WTC11 (cell line): ENCODE measurements around the gene WNT5A. TPM values are rescaled to one million over a fixed set of nuclear protein-coding genes. Genes with fewer than 3 reads are reported as not detected.

Source experiments
- ATAC-seq: fragments of 200-7000 bp; cut with Tn5 transposase; 2 replicates; pipeline ENCODE4 v1.10.0; 2021; ENCODE audit warnings: mild to moderate bottlenecking, moderate library complexity
- CTCF ChIA-PET: fragments of 300-600 bp; sonication (Branson Sonifier 250); formaldehyde crosslinking; loops from one replicate; lab custom pipeline; 2021; ENCODE audit warnings: antibody characterized with exemption; lab: Charles Lee
- POLR2A ChIA-PET: fragments of 350-600 bp; sonication (Branson Sonifier 250); formaldehyde crosslinking; loops from one replicate; lab custom pipeline; 2021; ENCODE audit warnings: antibody characterized with exemption; lab: Charles Lee
- DNase-seq: peaks from one replicate; pipeline ENCODE4 v3.0.0; 2021; ENCODE audit warnings: low spot score
- H3K27ac Mint-ChIP-seq: 2 replicates; pipeline ENCODE4 v1.8.0; 2021; ENCODE audit warnings: mixed read lengths
- H3K27me3 Mint-ChIP-seq: 2 replicates; pipeline ENCODE4 v1.8.0; 2021; ENCODE audit warnings: low read depth, mild to moderate bottlenecking, moderate library complexity, mixed read lengths
- H3K36me3 Mint-ChIP-seq: 2 replicates; pipeline ENCODE4 v1.8.0; 2021; ENCODE audit warnings: mixed read lengths
- H3K4me1 Mint-ChIP-seq: 2 replicates; pipeline ENCODE4 v1.8.0; 2022; ENCODE audit warnings: mixed read lengths
- H3K4me3 Mint-ChIP-seq: 2 replicates; pipeline ENCODE4 v1.8.0; 2021; ENCODE audit warnings: mild to moderate bottlenecking, moderate library complexity, mixed read lengths
- H3K9me3 Mint-ChIP-seq: 2 replicates; pipeline ENCODE4 v1.8.0; 2021; ENCODE audit warnings: mixed read lengths
- AFF4 ChIP-seq: sonication (generic); formaldehyde crosslinking; IDR thresholded peaks from 2 replicates; pipeline ENCODE4 v1.8.1; 2023; ENCODE audit warnings: mild to moderate bottlenecking, missing genetic modification reagents, borderline replicate concordance
- ETV6 ChIP-seq: sonication (generic); formaldehyde crosslinking; IDR thresholded peaks from 2 replicates; pipeline ENCODE4 v1.8.1; 2022; ENCODE audit warnings: mild to moderate bottlenecking, missing genetic modification reagents
- GRHL2 ChIP-seq: fragments of 250-450 bp; sonication (Bioruptor Pico); IDR thresholded peaks from 2 replicates; pipeline ENCODE4 v1.8.0; 2022; ENCODE audit warnings: mild to moderate bottlenecking, moderate library complexity; ENCODE audit not compliant: insufficient replicate concordance, severe bottlenecking
- GTF2I ChIP-seq: fragments of 250-450 bp; sonication (Bioruptor Pico); conservative IDR thresholded peaks from 2 replicates; pipeline ENCODE4 v1.4.0; 2021; ENCODE audit warnings: mild to moderate bottlenecking
- HMGXB4 ChIP-seq: sonication (generic); formaldehyde crosslinking; IDR thresholded peaks from 2 replicates; pipeline ENCODE4 v1.8.1; 2023; ENCODE audit warnings: mild to moderate bottlenecking, moderate library complexity, missing genetic modification reagents
- JUN ChIP-seq: sonication (generic); formaldehyde crosslinking; IDR thresholded peaks from 2 replicates; pipeline ENCODE4 v1.8.0; 2023; ENCODE audit warnings: mild to moderate bottlenecking, missing genetic modification reagents
- MAX ChIP-seq: sonication (generic); formaldehyde crosslinking; IDR thresholded peaks from 2 replicates; pipeline ENCODE4 v1.8.0; 2022; ENCODE audit warnings: mild to moderate bottlenecking, missing genetic modification reagents
- MYBL2 ChIP-seq: sonication (generic); formaldehyde crosslinking; IDR thresholded peaks from 2 replicates; pipeline ENCODE4 v1.8.1; 2023; ENCODE audit warnings: mild to moderate bottlenecking, moderate library complexity, missing genetic modification reagents
- NFATC4 ChIP-seq: fragments of 250-450 bp; sonication (Bioruptor Pico); IDR thresholded peaks from 2 replicates; pipeline ENCODE4 v1.9.0; 2021; ENCODE audit warnings: mild to moderate bottlenecking
- NFYB ChIP-seq: sonication (generic); formaldehyde crosslinking; conservative IDR thresholded peaks from 2 replicates; pipeline ENCODE4 v1.8.0; 2022; ENCODE audit warnings: low read depth, missing genetic modification reagents
- SMAD4 ChIP-seq: sonication (generic); formaldehyde crosslinking; IDR thresholded peaks from 2 replicates; pipeline ENCODE4 v1.8.0; 2022; ENCODE audit warnings: mild to moderate bottlenecking, missing genetic modification reagents
- SP1 ChIP-seq: sonication (generic); formaldehyde crosslinking; conservative IDR thresholded peaks from 2 replicates; pipeline ENCODE4 v1.8.1; 2022; ENCODE audit warnings: missing genetic modification reagents
- TCF7 ChIP-seq: sonication (generic); formaldehyde crosslinking; IDR thresholded peaks from 2 replicates; pipeline ENCODE4 v1.8.0; 2022; ENCODE audit warnings: mild to moderate bottlenecking, low read depth, missing genetic modification reagents, moderate library complexity
- ZBTB21 ChIP-seq: sonication (generic); formaldehyde crosslinking; IDR thresholded peaks from 2 replicates; pipeline ENCODE4 v1.8.1; 2023; ENCODE audit warnings: mild to moderate bottlenecking, missing genetic modification reagents, borderline replicate concordance
- ZMAT4 ChIP-seq: fragments of 250-450 bp; sonication (Bioruptor Pico); IDR thresholded peaks from 2 replicates; pipeline ENCODE4 v1.9.0; 2021; ENCODE audit warnings: mild to moderate bottlenecking
- ZNF281 ChIP-seq: sonication (generic); formaldehyde crosslinking; IDR thresholded peaks from 2 replicates; pipeline ENCODE4 v1.8.0; 2023; ENCODE audit warnings: mild to moderate bottlenecking, missing genetic modification reagents
- ZNF396 ChIP-seq: fragments of 250-450 bp; sonication (Bioruptor Pico); IDR thresholded peaks from 2 replicates; pipeline ENCODE4 v1.8.0; 2021; ENCODE audit warnings: mild to moderate bottlenecking, moderate library complexity, borderline replicate concordance
- ZNF671 ChIP-seq: fragments of 250-450 bp; sonication (Bioruptor Pico); IDR thresholded peaks from 2 replicates; pipeline ENCODE4 v1.8.0; 2021; ENCODE audit warnings: mild to moderate bottlenecking
- total RNA-seq: library from RNA; stranded (reverse); gene quantifications from 3 replicates; pipeline ENCODE4 v1.2.3, GENCODE V29; 2021
- TF ChIP-seq, protein P1 (sequence below): sonication (generic); formaldehyde crosslinking; IDR thresholded peaks from 2 replicates; pipeline ENCODE4 v1.8.1; 2022; ENCODE audit warnings: missing genetic modification reagents, borderline replicate concordance
- TF ChIP-seq, protein P2 (sequence below): sonication (generic); formaldehyde crosslinking; IDR thresholded peaks from 2 replicates; pipeline ENCODE4 v1.8.1; 2023; ENCODE audit warnings: mild to moderate bottlenecking, missing genetic modification reagents, moderate library complexity

WNT5A gene
- total RNA-seq, 1 experiment from 2014 or later, result 10.6 TPM

DNA sequence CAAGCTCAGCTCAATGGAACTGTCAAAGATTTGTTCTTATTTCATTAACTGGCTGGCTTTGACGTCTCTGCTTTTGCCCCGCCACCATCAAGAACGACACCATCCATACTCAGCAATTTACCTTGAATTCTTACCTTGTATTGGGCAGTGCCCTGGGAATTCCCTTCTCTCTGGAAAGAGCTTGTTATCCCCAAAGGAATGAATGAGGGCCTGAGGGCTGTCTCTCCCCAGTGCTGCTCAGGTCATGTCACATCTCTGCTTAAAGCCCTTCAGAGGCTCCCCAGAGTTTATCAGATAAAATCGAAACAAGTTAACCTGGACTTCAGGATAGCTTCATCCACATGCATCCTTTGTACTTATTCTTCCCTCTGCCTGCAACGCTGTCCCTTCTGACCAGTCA lies 5.9 kb upstream of the WNT5A start:
- Mint-ChIP-seq H3K9me3 (no peaks in the 10 kb centered on the region), H3K4me1 (peaks cover 17% of the 10 kb centered on the region), H3K27me3 (peaks cover 51% of the 10 kb centered on the region), H3K4me3 (no peak overlapping the region), H3K36me3 (no peaks in the 10 kb centered on the region), H3K27ac (no peak overlapping the region)
- DNase-seq, result no peak
- no peak for ATAC-seq
- ChIA-PET CTCF (no interaction called here), POLR2A (no interaction called here)
- TF ChIP-seq, protein P1, sequence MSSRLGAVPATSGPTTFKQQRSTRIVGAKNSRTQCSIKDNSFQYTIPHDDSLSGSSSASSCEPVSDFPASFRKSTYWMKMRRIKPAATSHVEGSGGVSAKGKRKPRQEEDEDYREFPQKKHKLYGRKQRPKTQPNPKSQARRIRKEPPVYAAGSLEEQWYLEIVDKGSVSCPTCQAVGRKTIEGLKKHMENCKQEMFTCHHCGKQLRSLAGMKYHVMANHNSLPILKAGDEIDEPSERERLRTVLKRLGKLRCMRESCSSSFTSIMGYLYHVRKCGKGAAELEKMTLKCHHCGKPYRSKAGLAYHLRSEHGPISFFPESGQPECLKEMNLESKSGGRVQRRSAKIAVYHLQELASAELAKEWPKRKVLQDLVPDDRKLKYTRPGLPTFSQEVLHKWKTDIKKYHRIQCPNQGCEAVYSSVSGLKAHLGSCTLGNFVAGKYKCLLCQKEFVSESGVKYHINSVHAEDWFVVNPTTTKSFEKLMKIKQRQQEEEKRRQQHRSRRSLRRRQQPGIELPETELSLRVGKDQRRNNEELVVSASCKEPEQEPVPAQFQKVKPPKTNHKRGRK (CRISPR knock-in tag), result no peak
- TF ChIP-seq, protein P2, sequence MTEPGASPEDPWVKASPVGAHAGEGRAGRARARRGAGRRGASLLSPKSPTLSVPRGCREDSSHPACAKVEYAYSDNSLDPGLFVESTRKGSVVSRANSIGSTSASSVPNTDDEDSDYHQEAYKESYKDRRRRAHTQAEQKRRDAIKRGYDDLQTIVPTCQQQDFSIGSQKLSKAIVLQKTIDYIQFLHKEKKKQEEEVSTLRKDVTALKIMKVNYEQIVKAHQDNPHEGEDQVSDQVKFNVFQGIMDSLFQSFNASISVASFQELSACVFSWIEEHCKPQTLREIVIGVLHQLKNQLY (CRISPR knock-in tag), result no peak
- no peak for TF ChIP-seq SMAD4 (CRISPR knock-in tag)
- TF ChIP-seq ZNF671 (CRISPR knock-in tag), result no peak
- TF ChIP-seq MAX (CRISPR knock-in tag), result no peak
- TF ChIP-seq ZNF396, result no peak
- no peak for TF ChIP-seq ZMAT4 (CRISPR knock-in tag)
- TF ChIP-seq TCF7 (CRISPR knock-in tag), result no peak
- TF ChIP-seq AFF4, result no peak
- TF ChIP-seq MYBL2 (CRISPR knock-in tag), result no peak
- no peak for TF ChIP-seq ZNF281 (CRISPR knock-in tag)
- no peak for TF ChIP-seq GTF2I (CRISPR knock-in tag)
- TF ChIP-seq JUN (CRISPR knock-in tag), result no peak
- TF ChIP-seq HMGXB4 (CRISPR knock-in tag), result no peak
- no peak for TF ChIP-seq NFYB (CRISPR knock-in tag)
- no peak for TF ChIP-seq ZBTB21 (CRISPR knock-in tag)
- TF ChIP-seq NFATC4 (CRISPR knock-in tag), result no peak
- no peak for TF ChIP-seq ETV6 (CRISPR knock-in tag)
- TF ChIP-seq SP1, result no peak
- TF ChIP-seq GRHL2 (CRISPR knock-in tag), result no peak
